ENCODE results near the gene ENDOD1.

The ENDOD1 gene

DNA sequence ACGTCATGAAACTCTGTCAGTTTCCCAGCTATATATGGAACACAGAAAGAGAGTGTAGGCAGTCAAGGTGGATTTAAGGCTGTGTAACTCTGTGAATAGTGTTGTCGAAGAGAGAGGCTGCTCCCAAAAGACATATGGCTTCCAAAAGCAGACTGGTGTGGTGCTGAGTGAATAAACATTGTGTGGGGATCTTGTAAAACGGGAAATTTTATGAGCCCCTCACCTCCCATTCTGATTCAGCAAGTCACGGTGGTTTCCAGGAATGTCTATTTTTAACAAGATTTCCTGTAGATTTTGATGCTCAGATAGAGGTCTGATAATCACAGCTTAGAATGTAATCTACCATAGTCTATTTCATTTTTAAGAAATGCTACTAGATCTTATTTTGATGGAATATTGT, 73.5 kb downstream of the ENDOD1 start:
- H3K23ac ChIP-seq (ENCODE audit: low read length) = no peak overlapping the region
- no peaks in the 10 kb centered on the region for H3K79me1 ChIP-seq (ENCODE audit: low read length)
- WGBS (ENCODE audit: extremely low coverage, insufficient coverage, low lambda C conversion rate) = no CpG with 5 or more reads among the region's 4 CpGs
- no peak for DNase-seq
- no peak overlapping the region for H2BK5ac ChIP-seq (ENCODE audit: low read length)
- H3K36me3 ChIP-seq (ENCODE audit: control insufficient read depth, insufficient read depth, low read length) = no peaks in the 10 kb centered on the region
- H3K56ac ChIP-seq (ENCODE audit: low read length) = no peak overlapping the region
- no peak overlapping the region for H4K5ac ChIP-seq (ENCODE audit: low read length)
- no peak overlapping the region for H4K8ac ChIP-seq (ENCODE audit: low read depth, low read length)
- no peak overlapping the region for H2BK120ac ChIP-seq (ENCODE audit: low read depth, low read length)
- no peaks in the 10 kb centered on the region for H3K79me2 ChIP-seq (ENCODE audit: control insufficient read depth, insufficient read depth, low read length)
- H3K4me1 ChIP-seq (ENCODE audit: control insufficient read depth, low read depth, low read length) = no peaks in the 10 kb centered on the region
- H2AK5ac ChIP-seq (ENCODE audit: low read length) = no peak overlapping the region
- H3K27ac ChIP-seq (ENCODE audit: low read depth, low read length) = no peak overlapping the region
- no peak overlapping the region for H3K4ac ChIP-seq (ENCODE audit: low read depth, low read length)
- H3K18ac ChIP-seq (ENCODE audit: low read length) = no peak overlapping the region
- no peak overlapping the region for H3K4me2 ChIP-seq (ENCODE audit: low read length)
- H3K9ac ChIP-seq (ENCODE audit: low read length) = no peak overlapping the region
- H3K27me3 ChIP-seq (ENCODE audit: insufficient read depth, low read length, poor library complexity) = no peaks in the 10 kb centered on the region
- no peak overlapping the region for H2BK15ac ChIP-seq (replicated peaks; ENCODE audit: low read depth)
- H3K4me3 ChIP-seq (ENCODE audit: low read length) = no peak overlapping the region

GRCh38 chr11:95165638-95166037, 76.0 kb downstream of the ENDOD1 start:
- Histone ChIP-seq H3K4ac (ENCODE audit: low read depth, low read length) (no peak overlapping the region), H3K56ac (ENCODE audit: low read length) (no peak overlapping the region), H3K79me1 (ENCODE audit: low read length) (no peaks in the 10 kb centered on the region), H3K9ac (ENCODE audit: low read length) (no peak overlapping the region), H3K4me3 (ENCODE audit: low read length) (no peak overlapping the region), H3K27ac (ENCODE audit: low read depth, low read length) (no peak overlapping the region), H3K23ac (ENCODE audit: low read length) (no peak overlapping the region), H3K4me1 (ENCODE audit: control insufficient read depth, low read depth, low read length) (no peaks in the 10 kb centered on the region), H2BK15ac (replicated peaks; ENCODE audit: low read depth) (no peak overlapping the region), H4K8ac (ENCODE audit: low read depth, low read length) (no peak overlapping the region), H3K27me3 (ENCODE audit: insufficient read depth, low read length, poor library complexity) (no peaks in the 10 kb centered on the region), H3K4me2 (ENCODE audit: low read length) (no peak overlapping the region), H2BK120ac (ENCODE audit: low read depth, low read length) (no peak overlapping the region), H3K36me3 (ENCODE audit: control insufficient read depth, insufficient read depth, low read length) (no peaks in the 10 kb centered on the region), H2BK5ac (ENCODE audit: low read length) (no peak overlapping the region), H4K5ac (ENCODE audit: low read length) (no peak overlapping the region), H2AK5ac (ENCODE audit: low read length) (no peak overlapping the region), H3K79me2 (ENCODE audit: control insufficient read depth, insufficient read depth, low read length) (no peaks in the 10 kb centered on the region), H3K18ac (ENCODE audit: low read length) (no peak overlapping the region)
- DNase-seq = no peak

GRCh38 chr11:95166781-95167180, 77.1 kb downstream of the ENDOD1 start:
- no peak overlapping the region for H3K56ac ChIP-seq (ENCODE audit: low read length)
- H4K8ac ChIP-seq (ENCODE audit: low read depth, low read length) = no peak overlapping the region
- no peak overlapping the region for H3K9ac ChIP-seq (ENCODE audit: low read length)
- no peak overlapping the region for H3K23ac ChIP-seq (ENCODE audit: low read length)
- no peak overlapping the region for H2BK120ac ChIP-seq (ENCODE audit: low read depth, low read length)
- H3K79me2 ChIP-seq (ENCODE audit: control insufficient read depth, insufficient read depth, low read length) = no peaks in the 10 kb centered on the region
- H2BK15ac ChIP-seq (replicated peaks; ENCODE audit: low read depth) = no peak overlapping the region
- no peaks in the 10 kb centered on the region for H3K36me3 ChIP-seq (ENCODE audit: control insufficient read depth, insufficient read depth, low read length)
- no peak overlapping the region for H4K5ac ChIP-seq (ENCODE audit: low read length)
- H3K4ac ChIP-seq (ENCODE audit: low read depth, low read length) = no peak overlapping the region
- no peaks in the 10 kb centered on the region for H3K27me3 ChIP-seq (ENCODE audit: insufficient read depth, low read length, poor library complexity)
- no peaks in the 10 kb centered on the region for H3K79me1 ChIP-seq (ENCODE audit: low read length)
- H2BK5ac ChIP-seq (ENCODE audit: low read length) = no peak overlapping the region
- no peak overlapping the region for H2AK5ac ChIP-seq (ENCODE audit: low read length)
- H3K27ac ChIP-seq (ENCODE audit: low read depth, low read length) = no peak overlapping the region
- H3K4me3 ChIP-seq (ENCODE audit: low read length) = no peak overlapping the region
- no peaks in the 10 kb centered on the region for H3K4me1 ChIP-seq (ENCODE audit: control insufficient read depth, low read depth, low read length)
- no peak overlapping the region for H3K18ac ChIP-seq (ENCODE audit: low read length)
- H3K4me2 ChIP-seq (ENCODE audit: low read length) = no peak overlapping the region
- no CpG with 5 or more reads among the region's 2 CpGs for WGBS (ENCODE audit: extremely low coverage, insufficient coverage, low lambda C conversion rate)
- no peak for DNase-seq

- Histone ChIP-seq H3K18ac (ENCODE audit: low read length) (no peak overlapping the region), H3K4me3 (ENCODE audit: low read length) (no peak overlapping the region), H3K79me1 (ENCODE audit: low read length) (no peaks in the 10 kb centered on the region), H3K4me1 (ENCODE audit: control insufficient read depth, low read depth, low read length) (no peaks in the 10 kb centered on the region), H2BK5ac (ENCODE audit: low read length) (no peak overlapping the region), H2AK5ac (ENCODE audit: low read length) (no peak overlapping the region), H4K8ac (ENCODE audit: low read depth, low read length) (no peak overlapping the region), H4K5ac (ENCODE audit: low read length) (no peak overlapping the region), H3K56ac (ENCODE audit: low read length) (no peak overlapping the region), H3K4me2 (ENCODE audit: low read length) (no peak overlapping the region), H2BK15ac (replicated peaks; ENCODE audit: low read depth) (no peak overlapping the region), H3K9ac (ENCODE audit: low read length) (no peak overlapping the region), H3K27ac (ENCODE audit: low read depth, low read length) (no peak overlapping the region), H2BK120ac (ENCODE audit: low read depth, low read length) (no peak overlapping the region), H3K36me3 (ENCODE audit: control insufficient read depth, insufficient read depth, low read length) (no peaks in the 10 kb centered on the region), H3K27me3 (ENCODE audit: insufficient read depth, low read length, poor library complexity) (no peaks in the 10 kb centered on the region), H3K23ac (ENCODE audit: low read length) (no peak overlapping the region), H3K4ac (ENCODE audit: low read depth, low read length) (no peak overlapping the region), H3K79me2 (ENCODE audit: control insufficient read depth, insufficient read depth, low read length) (no peaks in the 10 kb centered on the region)
- DNase-seq = no peak
- WGBS (ENCODE audit: extremely low coverage, insufficient coverage, low lambda C conversion rate) = 100% methylated on average over 1 of the region's 5 CpGs
Measured at GRCh38 chr11:95170294-95170693, 80.6 kb downstream of the ENDOD1 start.

GRCh38 chr11:95175818-95176380, 86.3 kb downstream of the ENDOD1 start:
- Histone ChIP-seq H4K8ac (ENCODE audit: low read depth, low read length) (no peak overlapping the region), H2BK15ac (replicated peaks; ENCODE audit: low read depth) (no peak overlapping the region), H3K18ac (ENCODE audit: low read length) (no peak overlapping the region), H3K27ac (ENCODE audit: low read depth, low read length) (no peak overlapping the region), H3K36me3 (ENCODE audit: control insufficient read depth, insufficient read depth, low read length) (no peaks in the 10 kb centered on the region), H3K27me3 (ENCODE audit: insufficient read depth, low read length, poor library complexity) (no peaks in the 10 kb centered on the region), H3K4me3 (ENCODE audit: low read length) (no peak overlapping the region), H2BK120ac (ENCODE audit: low read depth, low read length) (no peak overlapping the region), H3K4me1 (ENCODE audit: control insufficient read depth, low read depth, low read length) (no peaks in the 10 kb centered on the region), H4K5ac (ENCODE audit: low read length) (no peak overlapping the region), H3K23ac (ENCODE audit: low read length) (no peak overlapping the region), H2AK5ac (ENCODE audit: low read length) (no peak overlapping the region), H3K56ac (ENCODE audit: low read length) (no peak overlapping the region), H3K4ac (ENCODE audit: low read depth, low read length) (no peak overlapping the region), H3K4me2 (ENCODE audit: low read length) (no peak overlapping the region), H3K79me1 (ENCODE audit: low read length) (no peaks in the 10 kb centered on the region), H2BK5ac (ENCODE audit: low read length) (no peak overlapping the region), H3K9ac (ENCODE audit: low read length) (no peak overlapping the region), H3K79me2 (ENCODE audit: control insufficient read depth, insufficient read depth, low read length) (no peaks in the 10 kb centered on the region)
- no CpG with 5 or more reads among the region's 4 CpGs for WGBS (ENCODE audit: extremely low coverage, insufficient coverage, low lambda C conversion rate)
- no peak for DNase-seq

Data from mesendoderm (in vitro differentiated cells).